OCI-LY7 (cell line): ENCODE measurements around the gene TNS1.

Experiments used
- CTCF ChIP-seq: fragments of 200-600 bp; sonication (generic); conservative IDR thresholded peaks from 2 replicates; pipeline ENCODE4 v1.5.1; 2014; ENCODE audit warnings: mild to moderate bottlenecking, antibody characterized with exemption, low read length, moderate library complexity, mixed read lengths
- EZH2phosphoT487 ChIP-seq: fragments of 200-600 bp; sonication (generic); IDR thresholded peaks from 2 replicates; pipeline ENCODE4 v1.6.1; 2018; ENCODE audit warnings: low read depth, borderline replicate concordance, mild to moderate bottlenecking, mixed run types, antibody characterized with exemption, low read length, moderate library complexity, mixed read lengths

GRCh38 chr2:217964275-217965161 is 38.3 kb downstream of the TNS1 start:
- TF ChIP-seq EZH2phosphoT487 (no peak), CTCF (no peak)
